Endothelial cell of umbilical vein (primary cell): ENCODE results near the gene COA3. TPM values are rescaled to one million over a fixed set of nuclear protein-coding genes. Genes with fewer than 3 reads are reported as not detected.

Experiments used
- BruUV-seq: library from RNA; stranded (reverse); fragments of 400-500 nt; replicated peaks from 2 replicates; lab custom pipeline; 2021; lab: Mats Ljungman, UMichigan
- CTCF ChIA-PET: fragments of 300-600, 350-600 bp; sonication (Branson Sonifier 250); formaldehyde crosslinking; loops from one replicate; lab custom pipeline; 2021; ENCODE audit warnings: antibody characterized with exemption, inconsistent platforms; lab: Charles Lee
- POLR2A ChIA-PET: fragments of 300-600, 350-600 bp; sonication (Branson Sonifier 250); formaldehyde crosslinking; loops from one replicate; lab custom pipeline; 2021; ENCODE audit warnings: antibody characterized with exemption, inconsistent platforms; lab: Charles Lee
- DNase-seq: peaks from one replicate; pipeline ENCODE4 v3.0.0-alpha.2; 2011; ENCODE audit warnings: low read depth, low spot score
- FAIRE-seq: peaks from 2 replicates; lab custom pipeline; 2011; peaks lifted over from hg19 to GRCh38; lab: Jason Lieb, UNC
- H2AFZ ChIP-seq: 2 replicates; pipeline ENCODE4 v1.6.0; 2012; ENCODE audit warnings: low read depth, low read length, control low read depth, inconsistent platforms
- H3K27ac ChIP-seq: 2 replicates; pipeline ENCODE4 v1.5.1; 2011; ENCODE audit warnings: low read depth, mild to moderate bottlenecking, control low read depth, low read length, moderate library complexity; ENCODE audit not compliant: insufficient read depth
- H3K27me3 ChIP-seq, 2 experiments: 2 replicates each; pipeline versions ENCODE4 v1.6.0 to v1.6.1; 2011; ENCODE audit warnings: low read length in 2 of 2, mixed read lengths in 1 of 2; ENCODE audit not compliant: control insufficient read depth in 2 of 2, insufficient read depth in 2 of 2
- H3K36me3 ChIP-seq, 2 experiments: 2 replicates in 1 of 2; 3 replicates in 1 of 2; pipeline ENCODE4 v1.5.1; 2011; ENCODE audit warnings: low read length in 2 of 2, mild to moderate bottlenecking in 1 of 2, moderate library complexity in 1 of 2; ENCODE audit not compliant: control insufficient read depth in 2 of 2, insufficient read depth in 2 of 2; ENCODE audit errors: extremely low read depth in 1 of 2
- H3K4me1 ChIP-seq: 3 replicates; pipeline ENCODE4 v1.5.1; 2011; ENCODE audit warnings: mild to moderate bottlenecking, low read length; ENCODE audit not compliant: control insufficient read depth, insufficient read depth; ENCODE audit errors: extremely low read depth
- H3K4me2 ChIP-seq: 2 replicates; pipeline ENCODE4 v1.6.1; 2011; ENCODE audit warnings: low read length, control low read depth, mixed read lengths; ENCODE audit not compliant: insufficient read depth
- H3K4me3 ChIP-seq, 3 experiments: fragments of 200-600 bp in 1 of 3; sonication (generic), shearing (Covaris generic) in 1 of 3; replicated peaks in 1 of 3; 2 replicates each; pipeline ENCODE4 v1.5.1; 2011 to 2016; ENCODE audit warnings: control low read depth in 3 of 3, low read length in 3 of 3, mild to moderate bottlenecking in 2 of 3, inconsistent platforms in 1 of 3, low read depth in 1 of 3, moderate library complexity in 1 of 3; ENCODE audit not compliant: insufficient read depth in 1 of 3
- H3K79me2 ChIP-seq: 2 replicates; pipeline ENCODE4 v1.6.0; 2012; ENCODE audit warnings: low read length, inconsistent platforms; ENCODE audit not compliant: control insufficient read depth, insufficient read depth
- H3K9ac ChIP-seq: replicated peaks from 2 replicates; pipeline ENCODE3; 2011; ENCODE audit warnings: low read length, control low read depth; ENCODE audit not compliant: insufficient read depth; ENCODE audit errors: extremely low read depth
- H3K9me1 ChIP-seq: replicated peaks from 3 replicates; pipeline ENCODE4 v1.6.0; 2011; ENCODE audit warnings: mild to moderate bottlenecking, low read length; ENCODE audit not compliant: control insufficient read depth, insufficient read depth; ENCODE audit errors: extremely low read depth
- H3K9me3 ChIP-seq: replicated peaks from 2 replicates; pipeline ENCODE4 v1.5.1; 2012; ENCODE audit warnings: low read length, inconsistent platforms; ENCODE audit not compliant: control insufficient read depth, insufficient read depth
- H4K20me1 ChIP-seq: replicated peaks from 2 replicates; pipeline ENCODE3; 2011; ENCODE audit warnings: mild to moderate bottlenecking, low read length; ENCODE audit not compliant: control insufficient read depth, insufficient read depth; ENCODE audit errors: extremely low read depth
- CTCF ChIP-seq, 2 donors: IDR thresholded peaks; 1 replicate in 1 of 2; 2 replicates in 1 of 2; pipeline ENCODE4 v1.5.1; 2011; ENCODE audit warnings: low read length in 2 of 2, mild to moderate bottlenecking in 2 of 2, moderate library complexity in 2 of 2, control low read depth in 1 of 2, inconsistent platforms in 1 of 2, low read depth in 1 of 2; ENCODE audit not compliant: insufficient read depth in 1 of 2; ENCODE audit errors: extremely low read depth in 1 of 2
- EZH2 ChIP-seq: IDR thresholded peaks from 2 replicates; pipeline ENCODE4 v1.6.1; 2012; ENCODE audit warnings: borderline replicate concordance, low read depth, mild to moderate bottlenecking, moderate library complexity, low read length, inconsistent platforms; ENCODE audit not compliant: severe bottlenecking
- GATA2 ChIP-seq: IDR thresholded peaks from 2 replicates; pipeline ENCODE4 v1.7.0; 2011; ENCODE audit warnings: low read depth, mild to moderate bottlenecking, moderate library complexity, mixed read lengths, low read length; ENCODE audit not compliant: insufficient read length, insufficient read depth
- JUN ChIP-seq: IDR thresholded peaks from 2 replicates; pipeline ENCODE4 v1.6.1; 2011; ENCODE audit warnings: borderline replicate concordance, low read depth; ENCODE audit not compliant: insufficient read length, insufficient read depth
- MAX ChIP-seq: IDR thresholded peaks from 2 replicates; pipeline ENCODE4 v1.6.1; 2011; ENCODE audit not compliant: insufficient read depth, insufficient read length
- POLR2AphosphoS5 ChIP-seq: IDR thresholded peaks from 2 replicates; pipeline ENCODE4 v1.6.1; 2012; ENCODE audit warnings: low read depth, mild to moderate bottlenecking, control low read depth, low read length, moderate library complexity; ENCODE audit not compliant: insufficient read depth
- dilution Hi-C: fragments of 300-500 bp; cut with MboI; formaldehyde crosslinking; loops from one replicate; pipeline ENCODE4 v1.15.0; 2019; ENCODE audit warnings: low sequenced_read_pairs; ENCODE audit not compliant: extremely low pct_ligation_motif_present
- intact Hi-C: fragments of 100-400 bp; cut with micrococcal nuclease; formaldehyde crosslinking; loops from one replicate; pipeline ENCODE4 v1.10.0; 2022
- polyA plus RNA-seq, 4 experiments: library from polyadenylated mRNA; depleted of rRNA in 3 of 4; stranded (reverse) in 3 of 4; unstranded in 1 of 4; fragments of >200 nt; gene quantifications; 2 replicates each; pipeline versions ENCODE4 v1.2.1 to v1.2.3, GENCODE V29; 2011 to 2012; ENCODE audit warnings: missing spikeins in 1 of 4
- total RNA-seq: library from RNA; stranded (reverse); gene quantifications from 2 replicates; pipeline ENCODE4 v1.2.3, GENCODE V29; 2021

COA3 gene
- total and polyA plus RNA-seq, 2 donors (not counting 3 experiments of a cell fraction or from before 2014, with no cell fraction given), result 56.6 to 126 TPM

- FAIRE-seq (no peak), DNase-seq (no peak)
- Histone ChIP-seq H3K4me1 (no peaks in the 10 kb centered on the region), H3K27ac (no peak within 1 kb of the TSS), H3K9me3 (no peaks in the 10 kb centered on the region), H3K4me3 (no peak within 1 kb of the TSS), H4K20me1 (peaks cover 2% of the 10 kb centered on the region), H3K9ac (no peak within 1 kb of the TSS), H3K27me3 (no peaks in the 10 kb centered on the region), H2AFZ (no peak within 1 kb of the TSS), H3K79me2 (no peaks in the 10 kb centered on the region), H3K4me2 (no peak within 1 kb of the TSS), H3K9me1 (no peaks in the 10 kb centered on the region), H3K36me3 (peaks cover 18 to 34% of the 10 kb centered on the region in 2 experiments)
- no peak for TF ChIP-seq EZH2
- no peak for TF ChIP-seq JUN
- no peak for TF ChIP-seq POLR2AphosphoS5
- TF ChIP-seq CTCF (IDR thresholded peaks at IDR 0.05; ENCODE audit: extremely low read depth in 1 of 2, insufficient read depth in 1 of 2, low read depth in 1 of 2, low read length in 2 of 2), result no peak
- TF ChIP-seq MAX, result no peak
- TF ChIP-seq GATA2, result no peak
- POLR2A ChIA-PET, result no interaction called here
- no TSS peak for BruUV-seq
- dilution Hi-C loops, result no loop called here
- CTCF ChIA-PET, result interaction anchor here (1.7 to 8.9 kb wide), 5 partner anchors 10 to 154 kb away, joined by 9 to 132 read pairs (median 25); partner anchors contain the start of gene RPL27
- intact Hi-C loops, result no loop called here
These were observed 45.8 kb upstream of the COA3 start, which contains the start of gene AOC2 for GRCh38 chr17:42844271-42844670. TSS of gene AOC2 (plus strand) at chr17:42844580. CDS start at chr17:42844627, 47 bp downstream.
